Lower lobe of right lung (tissue), 2 donors: ENCODE results near the gene RAD51B. TPM values are rescaled to one million over a fixed set of nuclear protein-coding genes. Genes with fewer than 3 reads are reported as not detected.

Experiments
- ATAC-seq, 2 donors: fragments of 200-7000 bp; cut with Tn5 transposase; one replicate each; pipeline ENCODE4 v1.9.1; 2020 to 2022; ENCODE audit warnings: mild to moderate bottlenecking in 2 of 2, moderate library complexity in 2 of 2
- DNase-seq: peaks from one replicate; pipeline ENCODE4 v3.0.0-alpha.2; 2020
- H3K27ac ChIP-seq: fragments of 200-600 bp; one replicate; pipeline ENCODE4 v1.8.0; 2022
- H3K27me3 ChIP-seq: fragments of 200-600 bp; one replicate; pipeline ENCODE4 v1.8.0; 2022; ENCODE audit warnings: low read depth
- H3K36me3 ChIP-seq: fragments of 200-600 bp; one replicate; pipeline ENCODE4 v1.8.0; 2022; ENCODE audit warnings: mild to moderate bottlenecking
- H3K4me1 ChIP-seq: fragments of 200-600 bp; one replicate; pipeline ENCODE4 v1.8.0; 2022
- H3K4me3 ChIP-seq: fragments of 200-600 bp; one replicate; pipeline ENCODE4 v1.8.0; 2022; ENCODE audit warnings: mild to moderate bottlenecking
- H3K9me3 ChIP-seq: fragments of 200-600 bp; one replicate; pipeline ENCODE4 v1.8.0; 2022
- intact Hi-C: fragments of 100-400 bp; cut with DNase I; formaldehyde crosslinking; loops from one replicate; pipeline ENCODE4 v1.11.0; 2022
- total RNA-seq: library from RNA; stranded (reverse); fragmentation: NEBNext Ultra II Directional; extraction: Animal tissue kit (Norgen Biotek cat#: 25700); gene quantifications from one replicate; pipeline ENCODE4 v1.2.1, GENCODE V29; 2021
- TF ChIP-seq, protein P1 (sequence below): fragments of 200-600 bp; IDR thresholded peaks from one replicate; pipeline ENCODE4 v1.8.0; 2022; ENCODE audit warnings: antibody characterized with exemption, mild to moderate bottlenecking
- donor health status: DM: no; HTN: yes; CAD: no; lungs with severe emphysema.

Gene RAD51B
- total RNA-seq, 1 donor from 2014 or later = 22.2 TPM

DNA sequence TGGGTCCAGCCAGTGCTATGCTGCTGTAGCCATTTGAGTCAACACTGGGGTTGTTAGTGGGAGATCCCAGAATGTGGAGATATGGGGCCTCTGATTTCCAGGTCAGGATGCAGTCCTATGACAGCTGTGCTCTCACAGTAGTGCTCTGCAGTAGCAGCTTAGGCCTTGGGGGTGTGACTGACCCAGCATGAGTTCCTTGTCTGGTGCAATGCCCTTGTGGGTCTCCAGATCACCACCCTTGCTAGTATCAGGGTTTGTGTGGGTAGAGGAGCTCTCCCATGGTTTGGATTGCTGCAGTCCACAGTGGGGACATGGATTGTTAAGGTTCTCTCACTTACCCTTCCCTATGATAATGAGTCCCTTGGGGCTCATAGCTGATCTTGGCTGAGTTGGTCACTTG, 113.7 kb downstream of the RAD51B start:
- intact Hi-C loops = loop anchor here (10.0 kb wide), 1 partner anchor 902 kb away; no protein-coding TSS in a partner anchor
- Histone ChIP-seq H3K4me3 (no peak overlapping the region), H3K27ac (no peak overlapping the region), H3K4me1 (peaks cover 7% of the 10 kb centered on the region), H3K27me3 (no peaks in the 10 kb centered on the region), H3K36me3 (no peaks in the 10 kb centered on the region), H3K9me3 (peaks cover 9% of the 10 kb centered on the region)
- TF ChIP-seq, protein P1, sequence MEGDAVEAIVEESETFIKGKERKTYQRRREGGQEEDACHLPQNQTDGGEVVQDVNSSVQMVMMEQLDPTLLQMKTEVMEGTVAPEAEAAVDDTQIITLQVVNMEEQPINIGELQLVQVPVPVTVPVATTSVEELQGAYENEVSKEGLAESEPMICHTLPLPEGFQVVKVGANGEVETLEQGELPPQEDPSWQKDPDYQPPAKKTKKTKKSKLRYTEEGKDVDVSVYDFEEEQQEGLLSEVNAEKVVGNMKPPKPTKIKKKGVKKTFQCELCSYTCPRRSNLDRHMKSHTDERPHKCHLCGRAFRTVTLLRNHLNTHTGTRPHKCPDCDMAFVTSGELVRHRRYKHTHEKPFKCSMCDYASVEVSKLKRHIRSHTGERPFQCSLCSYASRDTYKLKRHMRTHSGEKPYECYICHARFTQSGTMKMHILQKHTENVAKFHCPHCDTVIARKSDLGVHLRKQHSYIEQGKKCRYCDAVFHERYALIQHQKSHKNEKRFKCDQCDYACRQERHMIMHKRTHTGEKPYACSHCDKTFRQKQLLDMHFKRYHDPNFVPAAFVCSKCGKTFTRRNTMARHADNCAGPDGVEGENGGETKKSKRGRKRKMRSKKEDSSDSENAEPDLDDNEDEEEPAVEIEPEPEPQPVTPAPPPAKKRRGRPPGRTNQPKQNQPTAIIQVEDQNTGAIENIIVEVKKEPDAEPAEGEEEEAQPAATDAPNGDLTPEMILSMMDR = no peak
- DNase-seq = no peak
- ATAC-seq = no peak

DNA sequence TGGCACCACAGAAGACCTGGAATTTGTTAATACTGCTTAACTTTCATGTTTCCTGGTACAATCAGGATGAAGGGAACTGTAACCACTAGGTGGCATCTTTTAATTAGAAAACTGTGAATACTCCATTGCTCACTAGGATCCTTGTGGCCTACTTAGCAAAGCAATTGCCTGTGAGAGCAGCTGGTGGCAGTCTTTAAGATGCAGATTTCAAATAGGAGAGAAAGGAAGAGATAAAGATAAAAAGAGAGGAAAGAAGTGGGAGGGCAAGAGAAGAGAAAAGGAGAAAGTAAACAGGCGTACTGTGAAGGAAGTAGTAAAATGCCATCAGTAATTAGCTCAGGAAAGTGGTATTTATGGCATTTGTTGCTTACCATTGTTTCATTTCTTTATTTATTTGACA, 114.5 kb downstream of the RAD51B start:
- ATAC-seq (peak; percentile 90 to 95), DNase-seq (no peak)
- TF ChIP-seq, protein P1 = peak; percentile 78
- Histone ChIP-seq H3K9me3 (peaks cover 9% of the 10 kb centered on the region), H3K36me3 (no peaks in the 10 kb centered on the region), H3K27me3 (no peaks in the 10 kb centered on the region), H3K27ac (no peak overlapping the region), H3K4me3 (no peak overlapping the region), H3K4me1 (peaks cover 7% of the 10 kb centered on the region)
- intact Hi-C loops = loop anchor here (10.0 kb wide), 1 partner anchor 901 kb away; no protein-coding TSS in a partner anchor

DNA sequence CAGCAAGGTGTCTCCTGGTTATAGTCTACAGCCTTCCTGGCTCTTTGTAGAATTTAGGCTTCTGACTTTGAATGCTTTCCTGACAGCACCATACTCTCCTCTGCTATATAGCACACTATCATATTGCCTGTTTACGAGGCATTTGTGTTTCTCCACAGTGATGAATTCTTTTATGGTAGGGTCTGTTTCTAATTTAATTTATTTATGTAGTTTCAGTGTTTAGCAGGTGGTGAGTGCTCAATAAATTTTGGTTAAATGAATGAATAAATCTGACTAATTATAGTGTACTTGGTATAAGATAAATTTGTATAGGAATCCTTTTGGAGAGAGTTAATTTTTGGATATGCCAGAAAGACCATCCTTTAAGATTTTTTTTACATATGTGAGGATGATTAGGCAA, 115.3 kb downstream of the RAD51B start:
- Histone ChIP-seq H3K36me3 (no peaks in the 10 kb centered on the region), H3K27me3 (no peaks in the 10 kb centered on the region), H3K27ac (no peak overlapping the region), H3K9me3 (peaks cover 9% of the 10 kb centered on the region), H3K4me1 (peaks cover 7% of the 10 kb centered on the region), H3K4me3 (no peak overlapping the region)
- TF ChIP-seq, protein P1 = no peak
- DNase-seq (no peak), ATAC-seq (no peak)
- intact Hi-C loops = loop anchor here (10.0 kb wide), 1 partner anchor 900 kb away; no protein-coding TSS in a partner anchor

DNA sequence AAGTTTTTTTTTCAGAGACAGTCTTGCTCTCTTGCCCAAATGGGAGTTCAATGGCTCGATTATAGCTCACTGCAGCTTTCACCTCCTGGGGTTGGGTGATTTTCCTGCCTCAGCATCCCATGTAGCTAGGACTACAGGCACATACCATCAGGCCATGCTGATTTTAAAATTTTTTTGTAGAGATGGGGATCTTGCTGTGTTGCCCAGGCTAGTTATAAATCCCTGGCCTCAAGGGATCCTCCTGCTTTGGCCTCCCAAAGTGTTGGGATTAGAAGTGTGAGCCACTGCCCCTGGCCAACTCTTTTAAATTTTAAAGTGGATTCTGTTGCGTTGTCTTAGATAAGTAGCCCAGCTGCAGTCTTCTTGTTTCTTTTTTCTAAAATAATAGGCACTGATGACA, 115.8 kb downstream of the RAD51B start:
- no peak for ATAC-seq
- Histone ChIP-seq H3K27ac (no peak overlapping the region), H3K27me3 (no peaks in the 10 kb centered on the region), H3K4me1 (peaks cover 12% of the 10 kb centered on the region), H3K9me3 (peaks cover 8% of the 10 kb centered on the region), H3K36me3 (no peaks in the 10 kb centered on the region), H3K4me3 (no peak overlapping the region)
- intact Hi-C loops = loop anchor here (10.0 kb wide), 1 partner anchor 899 kb away; no protein-coding TSS in a partner anchor
- no peak for DNase-seq
- TF ChIP-seq, protein P1 = no peak

DNA sequence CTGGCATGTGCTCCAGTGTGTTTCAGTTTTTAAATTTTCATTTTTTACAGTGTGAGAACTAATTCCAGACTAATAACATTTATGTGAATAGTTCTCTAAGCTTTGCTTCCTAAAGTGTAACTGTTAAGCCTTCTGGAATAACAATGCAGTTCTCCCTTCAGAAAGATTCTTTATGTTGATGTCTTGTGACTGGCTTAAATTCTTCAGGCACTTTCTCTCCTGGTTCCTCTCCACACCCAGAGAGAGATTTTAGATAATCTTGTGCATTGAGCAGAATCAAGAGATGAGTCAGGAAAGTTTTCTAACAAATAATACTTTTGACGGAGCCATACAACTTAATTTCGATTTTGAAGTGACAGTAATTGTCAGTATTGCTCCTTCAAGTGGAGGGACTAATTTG, 118.5 kb downstream of the RAD51B start:
- H3K27ac ChIP-seq = no peak overlapping the region
- H3K4me1 ChIP-seq = peaks cover 30% of the 10 kb centered on the region
- no peak overlapping the region for H3K4me3 ChIP-seq
- intact Hi-C loops = loop anchor here (10.0 kb wide), 1 partner anchor 897 kb away; no protein-coding TSS in a partner anchor
- H3K9me3 ChIP-seq = no peaks in the 10 kb centered on the region
- DNase-seq = no peak
- TF ChIP-seq, protein P1 = no peak
- H3K36me3 ChIP-seq = no peaks in the 10 kb centered on the region
- no peak for ATAC-seq
- H3K27me3 ChIP-seq = no peaks in the 10 kb centered on the region
